Psoas muscle (tissue), 8 donors: ENCODE results near the gene SOCS3. TPM values are rescaled to one million over a fixed set of nuclear protein-coding genes. Genes with fewer than 3 reads are reported as not detected.

Experiments
- ATAC-seq, 4 donors: fragments of 200-7000 bp; cut with Tn5 transposase; one replicate each; pipeline ENCODE4 v1.9.1; 2020; ENCODE audit warnings: moderate library complexity in 3 of 4, mild to moderate bottlenecking in 2 of 4
- DNase-seq, 2 donors: peaks; one replicate each; pipeline ENCODE4 v3.0.0-alpha.2; 2020
- H3K27ac ChIP-seq: fragments of 200-600 bp; one replicate; pipeline ENCODE4 v1.8.0; 2022
- H3K27me3 ChIP-seq, 3 donors: fragments of 200-600 bp in 1 of 3; one replicate each; pipeline versions ENCODE4 v1.6.1 to v1.8.0; 2013 to 2022; ENCODE audit warnings: low read length in 2 of 3, mild to moderate bottlenecking in 2 of 3, moderate library complexity in 1 of 3; ENCODE audit not compliant: insufficient read depth in 3 of 3
- H3K36me3 ChIP-seq, 2 donors: fragments of 200-600 bp in 1 of 2; one replicate each; pipeline versions ENCODE4 v1.6.1 to v1.8.0; 2013 to 2022; ENCODE audit warnings: low read depth in 1 of 2, mild to moderate bottlenecking in 1 of 2, moderate library complexity in 1 of 2; ENCODE audit not compliant: insufficient read depth in 1 of 2
- H3K4me1 ChIP-seq: fragments of 200-600 bp; one replicate; pipeline ENCODE4 v1.8.0; 2022
- H3K4me3 ChIP-seq: fragments of 200-600 bp; one replicate; pipeline ENCODE4 v1.8.0; 2022; ENCODE audit warnings: mild to moderate bottlenecking
- H3K9me3 ChIP-seq: fragments of 200-600 bp; one replicate; pipeline ENCODE4 v1.8.0; 2022
- CTCF ChIP-seq: fragments of 200-600 bp; IDR thresholded peaks from one replicate; pipeline ENCODE4 v1.8.0; 2022; ENCODE audit warnings: antibody characterized with exemption
- WGBS, 3 donors: extraction: QIAGEN DNeasy Blood & Tissue Kit; methylation state at CpG; one replicate each; pipeline versions ENCODE4 v1.1.6 to v1.1.7; 2013; 5-methylcytosine and 5-hydroxymethylcytosine counted together
- intact Hi-C, 2 donors: fragments of 100-400 bp; cut with DNase I; formaldehyde crosslinking; loops; one replicate each; pipeline versions ENCODE4 v1.11.0 to v1.14.2; 2022
- polyA plus RNA-seq, 3 donors: library from polyadenylated mRNA; stranded (reverse); fragments of 200-250 nt; gene quantifications; one replicate each; pipeline ENCODE4 v1.2.3, GENCODE V29; 2013
- total RNA-seq, 4 donors: library from RNA; stranded (reverse); fragmentation: NEBNext Ultra II Directional in 2 of 4; extraction: Animal tissue kit (Norgen Biotek cat#: 25700) in 2 of 4; gene quantifications; one replicate each; pipeline versions ENCODE4 v1.2.1 to v1.2.4, GENCODE V29; 2021 to 2023
- donor health status: healthy with polysubstance abuse.
- donor health status: DM: no; HTN: no; CAD: no; lungs with moderate emphysema.
- donor health status: Bipolar disorder and iron deficiency.
- donor health status: healthy.
- donor health status: DM: yes; HTN: yes; CAD: no.
- donor health status: DM: no; HTN: no; CAD: no.
- donor health status: DM: no; HTN: no; CAD: no.
- donor health status: DM: yes; HTN: yes; CAD: no.

Gene SOCS3
- total and polyA plus RNA-seq, 7 donors: 5.3 to 43.5 (median 17.4) TPM

DNA sequence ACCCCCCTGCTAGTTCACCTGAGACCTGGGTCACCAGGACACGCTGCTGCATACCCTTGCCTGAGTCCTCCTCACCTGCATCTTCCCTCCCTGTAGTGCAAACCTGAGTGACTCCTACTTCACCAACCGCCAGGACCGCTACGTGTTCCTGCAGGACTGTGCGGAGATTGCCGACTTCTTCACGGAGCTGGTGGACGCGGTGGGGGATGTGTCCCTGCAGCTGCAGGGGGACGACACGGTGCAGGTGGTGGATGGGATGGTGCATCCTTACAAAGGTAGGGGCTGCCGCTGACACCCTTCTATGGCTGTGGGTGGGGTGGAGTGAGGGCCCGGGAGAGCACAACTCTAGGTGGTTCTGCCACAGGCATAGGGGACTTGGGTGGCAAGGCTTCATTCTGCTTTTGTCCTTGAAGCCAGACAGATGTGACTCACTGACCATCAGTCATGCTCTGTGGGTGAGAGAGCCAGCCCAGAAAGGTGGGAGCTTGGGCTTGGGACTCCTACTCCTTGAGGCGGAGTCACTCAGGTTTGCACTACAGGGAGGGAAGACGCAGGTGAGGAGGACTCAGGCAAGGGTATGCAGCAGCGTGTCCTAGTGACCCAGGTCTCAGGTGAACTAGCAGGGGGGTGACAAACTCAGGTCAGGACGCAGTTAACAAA, 40.8 kb upstream of the SOCS3 start:
- no peak for TF ChIP-seq CTCF
- ATAC-seq (peak in 1 of 4 donors; percentile 14), DNase-seq (no peak)
- H3K4me3 ChIP-seq: no peak overlapping the region
- no peaks in the 10 kb centered on the region for H3K27me3 ChIP-seq
- peaks cover 7 to 83% of the 10 kb centered on the region in 2 donors for H3K36me3 ChIP-seq
- H3K4me1 ChIP-seq: peaks cover 45% of the 10 kb centered on the region
- intact Hi-C loops: no loop called here
- WGBS, 3 donors: 84 to 90% (median 90%) methylated on average over 17 of the region's 17 CpGs
- peak overlapping the region; percentile 74 for H3K27ac ChIP-seq
- H3K9me3 ChIP-seq: no peaks in the 10 kb centered on the region

- TF ChIP-seq CTCF: no peak
- no peak overlapping the region for H3K4me3 ChIP-seq
- WGBS, 3 donors: 79 to 98% (median 79%) methylated on average over 6 of the region's 6 CpGs
- DNase-seq (no peak), ATAC-seq (no peak)
- H3K27me3 ChIP-seq: no peaks in the 10 kb centered on the region
- H3K9me3 ChIP-seq: no peaks in the 10 kb centered on the region
- intact Hi-C loops: no loop called here
- peak overlapping the region; percentile 9 for H3K27ac ChIP-seq
- peaks cover 51% of the 10 kb centered on the region for H3K4me1 ChIP-seq
- peaks cover 7 to 79% of the 10 kb centered on the region in 2 donors for H3K36me3 ChIP-seq
Observed at GRCh38 chr17:78399693-78400144, 39.8 kb upstream of the SOCS3 start.

- no peak for ATAC-seq
- no peaks in the 10 kb centered on the region for H3K9me3 ChIP-seq
- 86 to 98% (median 87%) methylated on average over 27 to 28 of the region's 28 CpGs for WGBS, 3 donors
- intact Hi-C loops: no loop called here
- no peak for TF ChIP-seq CTCF
- H3K27me3 ChIP-seq: no peaks in the 10 kb centered on the region
- no peak overlapping the region for H3K4me3 ChIP-seq
- H3K36me3 ChIP-seq: peaks cover 7 to 79% of the 10 kb centered on the region in 2 donors
- peak overlapping the region; percentile 97 for H3K27ac ChIP-seq
- no peak for DNase-seq
- peaks cover 51% of the 10 kb centered on the region for H3K4me1 ChIP-seq
Observed at GRCh38 chr17:78399028-78399692, 39.3 kb upstream of the SOCS3 start.

- no peaks in the 10 kb centered on the region for H3K27me3 ChIP-seq
- H3K36me3 ChIP-seq: peaks cover 4 to 79% of the 10 kb centered on the region in 2 donors
- H3K9me3 ChIP-seq: no peaks in the 10 kb centered on the region
- 75 to 85% (median 75%) methylated on average over 3 of the region's 3 CpGs for WGBS, 3 donors
- H3K27ac ChIP-seq: peak overlapping the region; percentile 97
- H3K4me1 ChIP-seq: peaks cover 51% of the 10 kb centered on the region
- DNase-seq: no peak
- TF ChIP-seq CTCF: no peak
- peak overlapping the region; percentile 0 for H3K4me3 ChIP-seq
- intact Hi-C loops: no loop called here
- no peak for ATAC-seq
Observed at GRCh38 chr17:78398390-78398789, 38.5 kb upstream of the SOCS3 start.
